ENCODE data around the gene OR4C3. TPM values are rescaled to one million over a fixed set of nuclear protein-coding genes. Genes with fewer than 3 reads are reported as not detected.
"Not testable (repeated sequence)": the region's sequence is repeated elsewhere in the genome, so short reads cannot be mapped to it uniquely, and the experiment has no call there.

OR4C3 gene
- total RNA-seq, 1 donor from 2014 or later = not detected

- no peak for DNase-seq (ENCODE audit: low spot score in 2 of 2, unreplicated experiment in 2 of 2)
- Mint-ChIP-seq H3K27me3 (ENCODE audit: low read depth) (no peaks in the 10 kb centered on the region), H3K4me1 (no peaks in the 10 kb centered on the region), H3K36me3 (no peaks in the 10 kb centered on the region), H3K9me3 (peaks cover 58% of the 10 kb centered on the region), H3K27ac (no peak overlapping the region), H3K4me3 (no peak overlapping the region)
- TF ChIP-seq CTCF (IDR thresholded peaks at IDR 0.05; ENCODE audit: unreplicated experiment) = no peak
These were observed 29.3 kb downstream of the OR4C3 start for GRCh38 chr11:48354013-48354412.

GRCh38 chr11:48354677-48355076, 30.0 kb downstream of the OR4C3 start:
- H3K27me3 Mint-ChIP-seq (ENCODE audit: low read depth) = no peaks in the 10 kb centered on the region
- no peaks in the 10 kb centered on the region for H3K36me3 Mint-ChIP-seq
- no peak overlapping the region for H3K27ac Mint-ChIP-seq
- H3K9me3 Mint-ChIP-seq = peaks cover 61% of the 10 kb centered on the region
- DNase-seq (ENCODE audit: low spot score in 2 of 2, unreplicated experiment in 2 of 2) = no peak
- TF ChIP-seq CTCF (IDR thresholded peaks at IDR 0.05; ENCODE audit: unreplicated experiment) = no peak
- no peak overlapping the region for H3K4me3 Mint-ChIP-seq
- H3K4me1 Mint-ChIP-seq = no peaks in the 10 kb centered on the region

- H3K27me3 Mint-ChIP-seq (ENCODE audit: low read depth); H3K36me3 Mint-ChIP-seq; H3K27ac Mint-ChIP-seq; H3K4me3 Mint-ChIP-seq; H3K4me1 Mint-ChIP-seq; DNase-seq (ENCODE audit: low spot score in 2 of 2, unreplicated experiment in 2 of 2): not testable (repeated sequence)
- H3K9me3 Mint-ChIP-seq = peaks cover 77% of the 10 kb centered on the region
These were observed 36.6 kb downstream of the OR4C3 start for GRCh38 chr11:48361289-48361688.

- no peak for TF ChIP-seq CTCF (IDR thresholded peaks at IDR 0.05; ENCODE audit: unreplicated experiment)
- no peak for DNase-seq (ENCODE audit: low spot score in 2 of 2, unreplicated experiment in 2 of 2)
- Mint-ChIP-seq H3K9me3 (peaks cover 57% of the 10 kb centered on the region), H3K27ac (no peak within 1 kb of the TSS), H3K4me1 (no peaks in the 10 kb centered on the region), H3K36me3 (no peaks in the 10 kb centered on the region), H3K4me3 (no peak within 1 kb of the TSS), H3K27me3 (ENCODE audit: low read depth) (no peaks in the 10 kb centered on the region)
These were observed 41.6 kb downstream of the OR4C3 start, which contains the start of gene OR4C5 for GRCh38 chr11:48366365-48366764. TSS of gene OR4C5 (minus strand) at chr11:48366465. CDS start at chr11:48366465, 0 bp downstream.

Other genes starting within 250 kb of the OR4C3 start
- not detected in 3 replicates for gene OR4B1, start 108.1 kb upstream of the OR4C3 start, total RNA-seq
- gene OR4X2, start 79.8 kb upstream of the OR4C3 start, total RNA-seq = not detected in 3 replicates
- not detected in 3 replicates for gene OR4X1, start 61.1 kb upstream of the OR4C3 start, total RNA-seq
- gene OR4S1, start 18.7 kb upstream of the OR4C3 start, total RNA-seq = not detected in 3 replicates
- not detected in 3 replicates for gene OR4C5, start 41.5 kb downstream of the OR4C3 start, total RNA-seq
- not detected in 3 replicates for gene OR4A47, start 163.9 kb downstream of the OR4C3 start, total RNA-seq